ENCODE data around the gene BCLAF1.

GRCh38 chr6:136213012-136213539, 76.6 kb downstream of the BCLAF1 start:
- TF ChIP-seq CTCF (IDR thresholded peaks at IDR 0.05 in 2 of 3, conservative IDR thresholded peaks at IDR 0.05 in 1 of 3; ENCODE audit: borderline replicate concordance in 1 of 3, insufficient read depth in 1 of 3, low read depth in 2 of 3, low read length in 2 of 3), result no peak
- no peak for TF ChIP-seq EZH2phosphoT487 (IDR thresholded peaks at IDR 0.05; ENCODE audit: borderline replicate concordance)
- TF ChIP-seq POLR2AphosphoS5 (IDR thresholded peaks at IDR 0.05; ENCODE audit: low read depth, low read length), result no peak
- TF ChIP-seq, protein P1, sequence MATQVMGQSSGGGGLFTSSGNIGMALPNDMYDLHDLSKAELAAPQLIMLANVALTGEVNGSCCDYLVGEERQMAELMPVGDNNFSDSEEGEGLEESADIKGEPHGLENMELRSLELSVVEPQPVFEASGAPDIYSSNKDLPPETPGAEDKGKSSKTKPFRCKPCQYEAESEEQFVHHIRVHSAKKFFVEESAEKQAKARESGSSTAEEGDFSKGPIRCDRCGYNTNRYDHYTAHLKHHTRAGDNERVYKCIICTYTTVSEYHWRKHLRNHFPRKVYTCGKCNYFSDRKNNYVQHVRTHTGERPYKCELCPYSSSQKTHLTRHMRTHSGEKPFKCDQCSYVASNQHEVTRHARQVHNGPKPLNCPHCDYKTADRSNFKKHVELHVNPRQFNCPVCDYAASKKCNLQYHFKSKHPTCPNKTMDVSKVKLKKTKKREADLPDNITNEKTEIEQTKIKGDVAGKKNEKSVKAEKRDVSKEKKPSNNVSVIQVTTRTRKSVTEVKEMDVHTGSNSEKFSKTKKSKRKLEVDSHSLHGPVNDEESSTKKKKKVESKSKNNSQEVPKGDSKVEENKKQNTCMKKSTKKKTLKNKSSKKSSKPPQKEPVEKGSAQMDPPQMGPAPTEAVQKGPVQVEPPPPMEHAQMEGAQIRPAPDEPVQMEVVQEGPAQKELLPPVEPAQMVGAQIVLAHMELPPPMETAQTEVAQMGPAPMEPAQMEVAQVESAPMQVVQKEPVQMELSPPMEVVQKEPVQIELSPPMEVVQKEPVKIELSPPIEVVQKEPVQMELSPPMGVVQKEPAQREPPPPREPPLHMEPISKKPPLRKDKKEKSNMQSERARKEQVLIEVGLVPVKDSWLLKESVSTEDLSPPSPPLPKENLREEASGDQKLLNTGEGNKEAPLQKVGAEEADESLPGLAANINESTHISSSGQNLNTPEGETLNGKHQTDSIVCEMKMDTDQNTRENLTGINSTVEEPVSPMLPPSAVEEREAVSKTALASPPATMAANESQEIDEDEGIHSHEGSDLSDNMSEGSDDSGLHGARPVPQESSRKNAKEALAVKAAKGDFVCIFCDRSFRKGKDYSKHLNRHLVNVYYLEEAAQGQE (IDR thresholded peaks at IDR 0.05; ENCODE audit: low read depth), result no peak
- TF ChIP-seq JUND (IDR thresholded peaks at IDR 0.05), result no peak
- TF ChIP-seq, protein P2, sequence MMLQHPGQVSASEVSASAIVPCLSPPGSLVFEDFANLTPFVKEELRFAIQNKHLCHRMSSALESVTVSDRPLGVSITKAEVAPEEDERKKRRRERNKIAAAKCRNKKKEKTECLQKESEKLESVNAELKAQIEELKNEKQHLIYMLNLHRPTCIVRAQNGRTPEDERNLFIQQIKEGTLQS (IDR thresholded peaks at IDR 0.05), result no peak
- TF ChIP-seq MAX (IDR thresholded peaks at IDR 0.05), result no peak
- no peak for TF ChIP-seq POLR2A (IDR thresholded peaks at IDR 0.05; ENCODE audit: borderline replicate concordance, extremely low read depth, insufficient read depth, insufficient read length)
- TF ChIP-seq CEBPB (IDR thresholded peaks at IDR 0.05; ENCODE audit: low read depth), result no peak
- TF ChIP-seq, protein P3, sequence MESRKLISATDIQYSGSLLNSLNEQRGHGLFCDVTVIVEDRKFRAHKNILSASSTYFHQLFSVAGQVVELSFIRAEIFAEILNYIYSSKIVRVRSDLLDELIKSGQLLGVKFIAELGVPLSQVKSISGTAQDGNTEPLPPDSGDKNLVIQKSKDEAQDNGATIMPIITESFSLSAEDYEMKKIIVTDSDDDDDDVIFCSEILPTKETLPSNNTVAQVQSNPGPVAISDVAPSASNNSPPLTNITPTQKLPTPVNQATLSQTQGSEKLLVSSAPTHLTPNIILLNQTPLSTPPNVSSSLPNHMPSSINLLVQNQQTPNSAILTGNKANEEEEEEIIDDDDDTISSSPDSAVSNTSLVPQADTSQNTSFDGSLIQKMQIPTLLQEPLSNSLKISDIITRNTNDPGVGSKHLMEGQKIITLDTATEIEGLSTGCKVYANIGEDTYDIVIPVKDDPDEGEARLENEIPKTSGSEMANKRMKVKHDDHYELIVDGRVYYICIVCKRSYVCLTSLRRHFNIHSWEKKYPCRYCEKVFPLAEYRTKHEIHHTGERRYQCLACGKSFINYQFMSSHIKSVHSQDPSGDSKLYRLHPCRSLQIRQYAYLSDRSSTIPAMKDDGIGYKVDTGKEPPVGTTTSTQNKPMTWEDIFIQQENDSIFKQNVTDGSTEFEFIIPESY (IDR thresholded peaks at IDR 0.05; ENCODE audit: extremely low read depth, insufficient replicate concordance, low read length), result no peak
- TF ChIP-seq TCF7L2 (IDR thresholded peaks at IDR 0.05; ENCODE audit: borderline replicate concordance, extremely low read depth, insufficient read depth, insufficient read length), result no peak
- no peak for TF ChIP-seq CBX3 (IDR thresholded peaks at IDR 0.05; ENCODE audit: low read depth)
- TF ChIP-seq EZH2 (IDR thresholded peaks at IDR 0.05), result no peak
- TF ChIP-seq ZNF274 (IDR thresholded peaks at IDR 0.05; ENCODE audit: low read depth, low read length), result no peak

Data from HCT116 (cell line).